Upper lobe of left lung (tissue), 4 donors: ENCODE data around the gene TICAM2.

Experiments used
- CTCF ChIP-seq, 6 experiments: fragments of 450-650 bp in 4 of 6; fragments of 200-600 bp in 2 of 6; sonication (generic) in 2 of 6; IDR thresholded peaks; one replicate each; pipeline ENCODE4 v1.5.1; 2016 to 2019; ENCODE audit warnings: antibody characterized with exemption in 6 of 6
- POLR2A ChIP-seq, 4 donors: fragments of 450-650 bp; IDR thresholded peaks; one replicate each; pipeline ENCODE4 v1.5.1; 2016 to 2017; ENCODE audit warnings: antibody characterized with exemption in 4 of 4, mild to moderate bottlenecking in 2 of 4
- POLR2AphosphoS5 ChIP-seq, 2 donors: sonication (generic); formaldehyde crosslinking; IDR thresholded peaks; one replicate each; pipeline ENCODE4 v1.5.1; 2017; ENCODE audit warnings: antibody characterized with exemption in 2 of 2

- TF ChIP-seq CTCF (IDR thresholded peaks at IDR 0.05): no peak
- TF ChIP-seq POLR2AphosphoS5 (IDR thresholded peaks at IDR 0.05): no peak
- TF ChIP-seq POLR2A (IDR thresholded peaks at IDR 0.05): no peak
These were observed 17.8 kb downstream of the TICAM2 start for GRCh38 chr5:115584501-115584900.
